Stimulated activated naive CD4-positive, alpha-beta T cell treated with Interleukin-2 at 50 U/mL for 16 hours (primary cell): ENCODE data around the gene ZNF845.
"Not testable (repeated sequence)": the region's sequence is repeated elsewhere in the genome, so short reads cannot be mapped to it uniquely, and the experiment has no call there.

ENCODE experiments used
- DNase-seq: peaks from one replicate; lab custom pipeline; 2025; lab: John Stamatoyannopoulos, UW

Gene ZNF845

DNA sequence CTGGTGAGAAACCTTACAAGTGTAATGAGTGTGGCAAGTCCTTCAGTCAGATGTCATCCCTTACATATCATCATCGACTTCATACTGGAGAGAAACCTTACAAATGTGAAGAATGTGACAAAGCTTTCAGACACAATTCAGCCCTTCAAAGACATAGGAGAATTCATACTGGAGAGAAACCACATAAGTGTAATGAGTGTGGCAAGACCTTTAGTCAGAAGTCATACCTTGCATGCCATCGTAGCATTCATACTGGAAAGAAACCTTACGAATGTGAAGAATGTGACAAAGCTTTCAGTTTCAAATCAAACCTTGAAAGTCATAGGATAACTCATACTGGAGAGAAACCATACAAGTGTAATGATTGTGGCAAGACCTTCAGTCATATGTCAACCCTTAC, 47.8 kb downstream of the ZNF845 start:
- no peak for DNase-seq

DNA sequence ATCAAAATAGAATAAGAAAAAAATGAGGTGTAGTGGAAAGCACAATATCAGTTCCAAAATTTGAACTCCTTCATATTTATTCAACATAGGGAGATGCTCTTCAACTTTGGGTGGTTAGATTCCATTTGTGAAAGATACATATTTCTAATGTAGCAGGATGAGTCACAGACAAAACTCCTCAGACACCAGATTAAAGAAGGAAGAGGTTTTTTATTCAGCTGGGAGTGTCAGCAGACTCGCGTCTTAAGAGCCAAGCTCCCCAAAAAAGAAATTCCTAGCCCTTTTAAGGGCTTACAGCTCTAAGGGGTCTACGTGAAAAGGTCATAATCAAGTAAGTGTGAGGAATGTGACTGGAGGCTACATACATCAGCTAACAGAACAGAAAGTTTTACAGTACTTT, 54.6 kb downstream of the ZNF845 start:
- no peak for DNase-seq

DNA sequence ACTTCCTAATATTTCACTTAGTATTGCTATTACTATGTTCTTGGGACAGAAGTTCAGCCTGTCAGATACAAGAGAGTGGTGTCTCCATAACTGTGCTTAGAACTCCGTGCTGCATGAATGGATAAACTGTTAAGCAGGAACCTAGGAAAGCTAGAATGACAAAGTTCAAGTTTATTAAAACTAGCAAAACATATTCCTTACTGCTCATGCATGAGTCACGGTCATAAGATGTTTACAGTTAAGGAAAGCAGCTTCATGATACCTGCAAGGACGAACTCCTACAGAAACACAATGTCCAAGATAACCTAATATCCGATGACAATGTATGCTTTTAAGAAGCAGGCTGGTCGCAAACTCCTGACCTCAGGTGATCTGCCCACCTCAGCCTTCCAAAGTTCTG, 55.4 kb downstream of the ZNF845 start:
- DNase-seq: no peak

GRCh38 chr19:53389571-53389970, 56.0 kb downstream of the ZNF845 start:
- no peak for DNase-seq

DNA sequence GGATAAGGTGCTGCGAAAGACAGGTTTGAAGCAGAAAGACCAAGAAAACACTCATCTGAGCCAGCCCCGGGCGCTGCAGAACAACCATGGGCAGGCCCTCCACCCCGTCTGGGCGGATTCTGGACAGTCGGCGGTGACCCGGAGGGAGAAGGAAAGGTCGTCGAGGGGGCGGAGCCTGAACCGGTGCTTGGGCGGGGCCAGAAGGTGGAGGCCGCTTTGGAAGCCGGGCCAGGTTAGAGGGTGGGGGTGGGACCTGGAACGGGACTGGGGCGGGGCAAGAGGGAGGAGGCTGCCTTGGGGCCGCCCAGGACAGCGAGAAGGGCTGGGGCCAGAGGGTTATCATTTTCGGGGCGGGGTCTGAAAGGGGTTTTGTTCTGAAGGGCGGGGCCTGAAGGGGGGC, 56.4 kb downstream of the ZNF845 start:
- DNase-seq: no peak

GRCh38 chr19:53394522-53394973, 61.0 kb downstream of the ZNF845 start:
- DNase-seq: no peak

DNA sequence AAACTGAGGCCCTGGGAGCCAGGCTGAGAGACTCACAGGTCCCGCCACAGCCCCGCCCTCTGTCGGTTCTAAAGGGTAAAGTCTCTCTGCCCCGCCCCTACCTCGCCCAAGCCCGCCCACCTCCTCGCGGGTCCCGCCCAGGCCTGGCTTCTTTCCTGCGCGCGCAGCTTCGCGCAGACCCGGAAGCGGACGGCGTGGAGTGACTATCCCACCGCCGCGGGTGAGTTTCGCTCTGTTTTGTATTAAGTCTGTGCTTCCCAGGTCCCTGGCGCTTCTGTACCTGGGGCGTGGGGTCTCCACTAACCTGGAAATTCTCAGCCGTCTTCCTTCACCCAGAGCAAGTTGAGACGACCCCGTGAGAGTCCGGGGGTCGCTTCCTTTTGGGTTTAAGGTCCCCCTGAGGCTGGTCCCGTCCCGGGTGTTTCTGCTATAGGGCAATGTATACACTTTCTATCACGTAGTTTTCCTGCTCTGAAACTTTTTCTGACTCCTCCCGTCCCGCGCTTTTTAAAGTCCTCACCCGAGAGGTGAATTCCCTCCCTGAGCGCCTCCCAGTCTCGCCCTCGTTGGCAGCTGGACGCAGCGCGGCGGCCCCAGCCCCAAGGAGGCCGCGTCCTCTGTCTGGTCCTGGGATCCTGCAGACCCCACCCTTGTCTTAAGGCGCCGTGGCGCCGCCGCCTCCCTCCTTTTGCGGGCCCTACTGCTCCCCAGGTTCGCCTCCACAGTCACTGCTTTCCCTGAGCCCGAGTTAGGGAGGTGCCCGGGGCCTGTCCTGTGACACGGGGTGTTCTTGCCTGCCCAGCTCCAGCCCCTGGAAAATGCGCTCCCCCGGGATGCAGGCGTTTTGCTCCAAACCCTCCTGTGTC, 61.7 kb downstream of the ZNF845 start, which contains the start of gene ZNF765:
ZNF765 (plus strand) TSS at position 176 of the 866 bp plus-strand sequence. CDS start 2,867 bp downstream, outside the sequence.
- peak; percentile 91 for DNase-seq

GRCh38 chr19:53395840-53396524, 62.4 kb downstream of the ZNF845 start:
- not testable (repeated sequence) for DNase-seq

DNA sequence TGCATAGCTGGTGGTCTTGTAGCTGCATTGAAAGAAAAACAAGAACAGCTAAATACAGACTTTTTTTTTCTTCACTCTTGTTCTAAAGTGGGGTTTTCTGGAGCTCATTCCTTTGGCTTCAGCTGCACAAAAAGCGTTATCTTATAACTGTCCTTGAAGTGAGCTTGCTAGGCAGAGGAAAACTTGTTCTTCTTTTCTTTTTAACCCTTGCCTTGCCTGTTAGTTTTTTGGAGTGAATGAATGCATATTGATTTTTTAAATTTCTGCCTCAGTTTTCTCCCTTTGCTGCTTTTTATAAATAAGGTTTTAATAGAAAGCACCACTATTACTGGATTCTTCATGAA, 62.9 kb downstream of the ZNF845 start:
- no peak for DNase-seq

GRCh38 chr19:53397918-53398317, 64.4 kb downstream of the ZNF845 start:
- not testable (repeated sequence) for DNase-seq
